Muscle of arm (tissue), 12 donors: ENCODE data around the gene GRAMD2A. TPM values are rescaled to one million over a fixed set of nuclear protein-coding genes. Genes with fewer than 3 reads are reported as not detected.

Source experiments
- DNase-seq: peaks from one replicate; pipeline ENCODE4 v3.0.0-alpha.2; 2013
- polyA plus RNA-seq, 12 donors: library from polyadenylated mRNA; unstranded; fragments of 120-200 nt; gene quantifications; one replicate each; pipeline ENCODE4 v1.2.1, GENCODE V29; 2013; ENCODE audit not compliant: insufficient read length in 12 of 12

Gene GRAMD2A
- polyA plus RNA-seq, 12 donors = 0.83 to 3.6 (median 2.0) TPM; not detected in 1

DNA sequence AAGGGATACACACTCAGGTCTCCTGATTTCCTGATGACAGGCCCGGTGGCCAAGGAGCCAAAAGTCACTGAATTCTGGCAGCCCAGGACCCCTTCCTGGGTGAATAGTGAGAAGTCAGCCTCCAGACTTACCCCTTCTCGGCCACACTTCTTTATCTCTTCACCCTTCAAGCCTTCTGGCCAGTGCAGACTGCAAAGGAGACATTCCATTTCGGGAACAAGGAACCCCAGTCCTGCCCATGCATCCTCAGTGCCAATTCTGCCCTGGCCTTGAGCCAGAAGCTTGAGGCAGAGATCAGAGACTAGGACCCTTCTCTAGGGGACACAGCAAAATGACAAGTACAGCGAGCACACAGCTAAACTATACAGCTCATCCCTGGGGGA is 28.8 kb downstream of the GRAMD2A start:
- DNase-seq = no peak

DNA sequence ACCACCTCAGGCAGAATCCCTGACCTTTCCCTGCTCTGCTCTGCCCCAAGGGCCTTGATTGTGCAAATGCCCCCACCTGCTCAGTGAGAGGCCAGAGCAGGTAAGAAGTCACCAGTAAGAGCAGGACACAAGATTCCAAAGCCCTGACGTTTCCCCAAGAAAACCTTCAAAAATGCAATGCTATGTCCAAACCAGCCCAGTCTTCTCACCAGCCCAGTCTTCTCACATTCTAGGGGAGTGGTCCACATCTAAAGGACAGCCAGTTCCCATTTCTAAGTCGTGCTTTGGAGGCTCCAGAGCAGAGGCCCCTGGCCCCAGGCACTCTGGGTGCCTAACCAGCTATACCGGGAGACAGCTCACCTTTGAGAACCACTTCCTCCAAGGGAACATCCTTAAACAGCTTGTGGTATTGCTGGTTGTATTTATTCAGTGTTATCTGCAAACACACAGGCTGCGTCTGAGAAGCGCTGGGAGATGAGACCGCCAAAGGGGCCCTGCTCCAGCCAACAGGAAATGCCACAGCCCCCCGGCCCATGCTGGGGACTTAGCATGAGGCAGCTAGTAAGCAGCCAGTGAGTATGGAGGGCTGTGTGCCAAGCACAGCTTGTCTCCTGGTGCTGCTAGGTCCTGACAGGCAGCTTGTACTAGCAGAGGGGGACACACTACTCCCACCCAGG is 29.3 kb downstream of the GRAMD2A start:
- peak; percentile 25 for DNase-seq

DNA sequence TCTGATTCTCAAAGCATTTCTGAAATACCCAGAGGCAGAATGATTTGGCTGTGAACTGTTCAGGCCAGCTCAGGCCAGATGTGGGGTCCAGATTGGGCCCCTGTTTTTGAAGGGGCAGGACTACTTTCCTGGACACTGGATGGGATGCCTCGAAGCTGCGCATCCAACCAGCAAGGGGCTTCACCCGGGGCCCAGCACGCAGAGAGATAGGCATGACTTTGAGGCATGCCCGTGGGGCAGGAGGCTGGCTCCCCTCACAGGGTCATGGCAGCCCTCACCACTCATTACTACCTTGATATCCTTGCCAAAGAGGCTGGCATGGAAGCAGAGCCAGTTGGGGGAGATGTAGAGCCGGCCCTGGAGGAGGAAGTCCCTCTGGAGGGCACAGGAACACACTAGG is 30.1 kb downstream of the GRAMD2A start:
- DNase-seq = no peak

DNA sequence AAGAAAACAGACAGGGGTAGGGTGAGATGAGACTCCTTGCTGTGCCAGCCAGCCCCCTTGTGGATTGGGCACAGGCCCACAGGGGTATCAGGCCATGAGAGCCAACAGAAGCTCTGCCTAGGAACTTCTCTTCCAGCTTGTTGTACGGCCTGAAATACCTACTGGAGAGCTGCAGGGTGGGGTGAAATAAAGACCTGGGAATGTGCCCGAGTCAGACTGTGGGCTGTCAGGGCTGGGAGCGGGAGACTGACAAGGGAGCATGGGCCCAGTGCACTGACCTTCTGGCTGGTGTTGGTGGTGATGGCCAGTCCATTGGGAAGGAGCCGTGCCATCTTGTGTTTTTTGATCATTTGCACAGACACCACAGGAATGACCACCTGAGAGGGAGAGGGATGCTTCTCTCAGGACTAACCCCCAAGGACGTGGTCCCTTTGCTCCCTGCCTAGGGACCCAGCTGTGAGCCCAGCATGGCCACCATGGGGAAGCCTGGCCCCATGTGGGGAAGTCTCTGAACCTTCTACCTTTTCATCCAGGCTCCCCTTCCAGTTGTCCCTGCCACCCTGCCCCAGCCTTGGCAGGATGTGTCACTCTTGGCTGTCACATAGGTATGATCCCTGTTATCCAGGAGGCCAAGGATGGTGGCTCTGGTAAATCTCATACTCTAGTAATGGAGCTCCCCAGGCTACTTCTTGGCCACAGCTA is 30.7 kb downstream of the GRAMD2A start:
- DNase-seq = no peak

DNA sequence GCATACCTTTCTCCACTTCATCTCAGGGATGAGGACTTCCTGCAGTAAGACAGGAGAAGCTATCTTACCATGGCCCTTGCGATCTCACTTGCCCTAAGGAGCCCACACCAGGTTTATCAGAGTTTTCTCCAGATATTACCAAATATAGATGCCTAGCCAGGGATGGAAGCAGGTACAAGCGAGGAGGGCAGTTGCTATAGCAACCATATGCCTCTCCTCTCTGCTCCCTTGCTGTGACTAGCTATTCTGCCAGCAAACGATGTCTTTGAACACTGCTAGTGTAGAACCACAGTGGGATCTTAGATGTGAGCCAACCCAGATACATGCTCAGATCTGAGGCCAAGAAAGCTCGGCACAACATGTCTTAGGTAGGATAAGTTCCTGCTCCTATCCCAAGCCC is 33.9 kb downstream of the GRAMD2A start:
- DNase-seq = no peak

DNA sequence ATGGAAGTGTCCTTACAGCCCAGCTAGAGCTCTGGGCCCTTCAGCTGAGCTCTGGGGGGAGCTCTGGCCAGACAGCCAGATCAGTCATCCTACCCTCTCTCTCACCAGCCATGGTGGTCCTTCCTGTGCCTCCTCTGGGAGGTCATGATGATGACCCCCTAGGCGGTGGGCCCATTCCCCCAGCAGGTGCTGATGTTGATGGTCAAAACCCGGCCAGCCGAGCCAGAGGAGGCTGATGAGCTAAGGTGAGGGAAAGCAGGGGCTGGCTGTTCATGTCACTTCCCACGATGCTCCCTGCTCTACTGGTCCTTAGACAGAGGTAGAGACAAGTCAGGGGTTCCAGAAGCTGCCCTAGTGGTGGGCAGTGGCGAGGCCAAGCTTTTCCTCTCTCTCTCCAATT is 35.0 kb downstream of the GRAMD2A start:
- no peak for DNase-seq

DNA sequence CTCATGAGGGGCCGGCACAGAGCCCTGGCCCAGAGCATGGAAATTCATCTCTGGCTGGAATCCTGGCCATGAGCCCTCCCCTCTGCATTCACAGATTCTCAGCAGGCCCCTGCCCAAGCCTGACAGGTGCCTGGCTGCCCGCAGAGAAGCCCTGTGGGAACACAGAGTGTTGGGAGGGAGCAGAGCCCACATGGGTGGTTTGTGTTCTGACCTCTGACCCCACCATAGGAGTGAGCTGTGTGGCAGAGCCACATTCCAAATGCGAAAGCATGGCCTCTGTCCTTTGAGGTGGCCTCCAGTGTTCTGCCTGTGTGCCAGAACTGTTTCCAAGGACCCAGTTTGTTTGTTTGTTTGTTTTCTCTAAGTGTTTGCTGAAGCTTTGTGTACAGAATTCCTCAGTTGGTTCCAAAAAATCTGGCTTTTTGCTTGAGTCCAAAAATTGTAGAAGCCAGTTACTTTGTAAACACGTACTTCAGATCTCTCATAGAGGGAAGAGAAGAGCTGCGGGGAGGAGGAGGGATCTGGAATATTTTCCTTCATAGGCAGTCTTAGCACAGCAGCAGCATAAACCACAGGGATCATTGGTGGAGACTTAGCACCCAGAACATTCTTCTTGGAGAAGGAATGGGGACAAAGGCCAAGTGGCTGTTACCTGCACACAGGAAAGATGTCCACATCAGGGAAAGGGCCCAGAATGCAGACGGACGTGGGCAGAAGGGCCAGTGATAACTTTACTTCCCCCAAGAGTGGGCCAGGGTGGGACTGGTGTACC is 36.0 kb downstream of the GRAMD2A start:
- DNase-seq = peak; percentile 16

DNA sequence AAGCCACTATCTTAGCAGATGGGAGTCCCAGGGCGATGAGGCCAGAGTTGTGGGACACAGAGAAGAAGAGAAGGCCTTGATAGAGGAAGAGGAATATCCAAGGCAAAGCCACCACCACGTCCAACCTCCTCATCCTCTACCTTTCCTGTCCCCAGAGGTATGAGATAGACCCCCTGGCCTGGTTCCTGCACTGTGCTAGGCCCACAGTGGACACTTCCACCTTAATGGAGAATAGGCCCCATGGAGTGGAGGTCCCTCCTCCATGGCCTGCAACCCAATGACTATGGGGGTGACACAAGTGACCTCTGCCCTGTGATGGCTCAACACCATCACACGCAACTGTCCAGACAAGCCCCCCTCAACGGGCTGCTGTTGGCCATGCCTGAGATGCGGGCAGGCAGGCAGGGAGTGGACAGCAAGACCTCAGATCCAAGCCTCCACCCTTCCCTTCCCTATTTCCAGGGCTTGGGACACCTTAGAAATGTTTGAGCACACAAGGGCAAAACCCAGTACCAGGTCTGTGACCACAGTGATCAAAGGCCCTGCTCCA is 36.8 kb downstream of the GRAMD2A start:
- DNase-seq = no peak

DNA sequence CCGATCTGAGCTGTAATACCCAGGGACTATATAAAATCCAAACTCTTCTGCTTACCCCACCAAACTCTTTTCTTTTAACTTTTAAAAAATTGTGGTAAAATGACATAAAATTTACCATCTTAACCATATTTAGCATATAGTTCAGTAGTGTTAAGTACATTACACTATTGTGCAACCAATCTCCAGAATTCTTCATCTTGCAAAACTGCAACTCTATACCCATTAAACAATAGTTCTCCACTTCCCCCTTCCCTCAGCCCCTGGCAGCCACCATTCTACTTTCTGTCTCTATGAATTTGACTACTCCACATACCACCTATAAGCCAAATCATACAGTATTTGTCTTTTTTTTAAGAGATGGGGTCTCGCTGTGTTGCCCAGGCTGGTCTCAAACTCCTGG is 40.7 kb downstream of the GRAMD2A start:
- DNase-seq = no peak

DNA sequence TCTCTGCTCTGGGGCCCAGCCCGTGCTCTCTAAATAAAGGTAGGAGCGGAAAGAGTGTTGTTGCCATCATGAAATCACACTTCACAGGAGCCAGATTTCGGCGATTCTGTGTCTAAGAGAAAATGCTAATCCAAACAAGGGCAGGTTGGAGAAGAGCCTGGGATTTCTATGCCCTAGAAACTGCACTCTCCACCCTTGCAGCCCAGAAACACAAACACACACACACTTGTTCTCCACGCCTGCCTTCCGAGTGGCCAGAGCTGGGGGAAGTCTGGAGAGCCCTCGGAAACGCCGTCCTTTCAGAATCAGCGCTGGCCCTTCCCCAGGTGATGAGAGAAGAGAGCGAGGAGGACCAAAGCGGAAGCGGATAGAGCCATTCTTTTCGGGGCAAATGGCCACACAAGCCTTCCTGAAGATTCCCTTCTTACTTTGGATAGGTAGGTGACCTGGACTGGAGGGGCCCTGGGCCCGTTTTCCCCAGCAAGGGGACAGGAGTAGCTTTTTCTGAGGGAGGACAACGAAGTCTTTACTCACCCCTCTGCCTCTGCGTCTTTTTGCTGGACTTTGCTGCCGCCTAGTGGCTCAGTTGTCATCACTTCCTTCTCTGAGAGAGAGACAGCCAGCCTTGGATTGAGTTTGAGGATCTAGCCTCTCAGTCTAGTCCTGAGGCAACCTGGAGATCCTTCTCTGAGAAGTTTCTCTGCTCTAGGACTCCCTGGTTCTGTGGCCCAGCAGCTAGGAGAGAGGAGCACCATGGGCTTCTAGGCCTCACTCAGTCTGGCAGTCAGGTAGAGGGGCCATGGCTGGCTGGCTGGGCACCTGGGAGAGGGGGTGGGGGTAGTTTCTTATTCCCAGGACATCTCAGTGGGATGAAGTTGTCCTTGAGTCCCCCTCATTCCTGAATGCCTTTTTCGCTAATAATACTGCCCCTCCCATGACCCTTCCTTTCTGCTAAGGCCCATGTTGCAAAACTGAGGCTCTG is 41.7 kb downstream of the GRAMD2A start:
- peak; percentile 92 for DNase-seq

DNA sequence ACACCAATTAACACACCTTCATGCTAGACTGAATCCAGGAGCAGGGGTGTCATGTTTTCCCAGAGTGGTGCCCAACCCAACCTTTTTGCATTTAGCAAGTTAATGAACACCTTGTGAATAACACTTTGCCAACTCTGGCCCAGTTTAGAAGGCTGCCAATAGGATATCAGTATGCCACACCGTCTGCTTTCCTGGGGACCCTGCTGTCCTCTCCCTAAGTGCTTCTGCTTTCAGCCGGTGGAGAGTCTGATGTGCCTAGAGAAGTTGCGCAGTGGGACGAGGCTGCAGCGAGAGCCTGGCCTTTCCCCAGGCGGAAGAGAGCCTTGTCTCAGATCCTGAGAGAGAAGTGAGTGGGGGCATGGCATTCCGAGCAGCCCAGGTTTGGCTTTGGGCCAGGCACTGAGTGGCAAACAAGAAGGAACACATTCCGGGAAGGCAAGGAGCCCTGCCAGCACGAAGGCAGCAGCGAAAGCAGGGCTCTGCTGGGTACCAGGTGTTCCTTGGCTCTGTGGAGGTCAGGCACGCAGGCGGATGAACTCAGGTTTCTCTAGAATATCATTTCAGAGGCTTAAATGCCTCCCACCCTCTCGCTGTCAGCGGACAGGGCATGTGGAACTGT is 42.5 kb downstream of the GRAMD2A start:
- peak; percentile 40 for DNase-seq

DNA sequence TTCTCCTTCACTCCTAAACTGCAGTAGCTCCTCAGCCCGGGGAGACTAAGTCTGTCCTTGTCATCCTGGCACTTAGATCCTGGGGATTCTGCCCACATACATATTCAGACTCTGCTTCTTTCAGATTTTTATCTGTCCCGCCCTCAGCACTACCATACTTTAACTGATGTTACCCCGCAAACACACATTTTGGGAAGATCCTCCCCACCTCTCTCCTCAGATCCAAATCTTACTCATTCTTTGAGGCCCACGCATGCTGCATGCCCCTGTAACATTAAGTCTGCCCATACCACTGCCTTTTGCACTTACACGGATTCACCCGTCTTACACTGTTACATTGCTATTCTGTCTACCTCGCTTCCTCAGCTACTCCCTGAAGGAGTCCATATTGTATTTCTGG is 43.3 kb downstream of the GRAMD2A start:
- no peak for DNase-seq

DNA sequence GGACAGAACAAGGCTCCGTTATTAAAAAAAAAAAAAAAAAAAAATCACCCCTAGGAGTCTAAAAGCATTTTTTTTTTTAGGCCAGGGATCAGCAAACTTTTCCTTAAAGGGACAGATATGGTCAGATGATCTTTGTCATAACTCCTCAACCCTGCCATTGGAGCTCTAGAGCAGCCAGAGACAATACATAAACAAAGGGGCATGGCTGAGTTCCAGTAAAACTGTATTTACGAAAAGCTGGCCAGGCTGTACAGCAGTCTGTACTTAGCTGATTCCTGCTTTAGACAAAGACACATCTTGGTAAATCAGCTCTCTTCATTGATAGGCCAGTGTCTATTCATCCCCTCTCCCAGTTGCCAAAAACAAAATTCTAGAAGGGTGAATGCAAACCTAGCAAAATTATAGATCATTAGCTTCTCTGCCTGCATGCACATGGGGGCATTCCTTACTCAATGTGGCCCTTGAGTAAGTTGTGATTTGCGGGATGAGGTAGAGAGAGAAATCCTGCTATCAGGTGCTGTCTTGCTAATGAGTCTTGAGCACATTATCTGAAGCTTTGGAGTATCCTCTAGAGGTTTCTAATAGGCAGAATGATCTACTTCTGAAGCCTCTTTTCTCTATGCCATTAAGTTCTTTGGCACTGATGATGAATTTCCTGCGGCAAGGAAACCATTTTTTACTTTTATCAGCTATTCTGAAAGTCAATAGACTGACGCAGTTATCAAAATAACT is 44.2 kb downstream of the GRAMD2A start:
- DNase-seq = no peak

DNA sequence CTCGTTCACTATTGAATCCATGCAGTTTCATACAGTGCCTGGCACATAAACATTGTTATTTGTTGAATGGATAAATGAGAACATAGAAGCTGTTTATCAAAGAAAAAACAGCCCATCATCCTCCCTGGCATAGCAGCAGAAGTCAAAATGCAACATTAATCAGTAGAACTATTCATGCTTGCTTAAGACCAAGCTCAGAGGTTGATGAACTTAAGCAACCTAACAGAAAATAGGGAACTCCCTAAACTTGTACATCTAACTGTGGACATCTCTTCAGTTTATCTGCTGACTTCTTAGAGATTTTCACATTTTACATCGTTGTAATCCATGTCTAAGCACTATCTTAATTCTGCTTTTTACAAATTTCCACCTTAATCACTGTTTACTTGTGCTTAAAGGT is 50.2 kb downstream of the GRAMD2A start:
- DNase-seq = no peak

DNA sequence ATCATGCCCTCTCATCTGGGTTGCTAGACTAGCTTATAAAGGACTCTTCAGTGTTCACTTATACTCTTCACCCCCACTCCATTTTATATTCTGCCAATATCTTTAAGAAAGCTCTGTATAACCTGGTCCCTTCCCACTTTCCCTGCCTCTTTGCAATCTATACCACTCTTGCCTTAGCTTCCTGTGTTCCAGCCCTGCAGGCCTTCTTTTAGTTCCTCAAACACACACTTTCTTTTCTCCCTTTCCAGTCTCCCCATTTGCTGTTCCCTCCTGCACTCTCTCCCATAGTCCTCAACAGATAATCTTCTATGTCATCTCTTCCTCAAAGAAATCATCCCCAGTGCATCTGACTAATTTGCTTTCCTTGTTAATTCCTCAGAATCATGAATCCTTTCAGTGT is 50.7 kb downstream of the GRAMD2A start:
- DNase-seq = no peak

DNA sequence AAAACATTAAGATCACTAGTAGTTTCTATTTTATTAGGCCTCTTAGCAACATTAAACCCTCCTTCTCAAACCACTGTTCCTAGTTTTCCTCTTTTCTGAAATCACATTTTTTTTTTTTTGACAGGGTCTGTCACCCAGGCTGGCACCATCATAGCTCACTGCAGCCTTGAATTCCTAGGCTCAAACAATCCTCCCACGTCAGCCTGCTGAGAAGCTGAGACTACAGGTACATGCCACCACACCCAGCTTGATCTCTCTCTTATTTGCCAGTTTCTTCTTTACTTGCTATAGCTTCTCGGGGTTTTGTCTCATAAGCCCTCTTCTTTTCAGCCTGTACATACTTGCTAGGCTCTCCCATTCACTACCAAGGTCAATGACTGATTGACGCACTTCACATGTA is 51.4 kb downstream of the GRAMD2A start:
- DNase-seq = no peak

DNA sequence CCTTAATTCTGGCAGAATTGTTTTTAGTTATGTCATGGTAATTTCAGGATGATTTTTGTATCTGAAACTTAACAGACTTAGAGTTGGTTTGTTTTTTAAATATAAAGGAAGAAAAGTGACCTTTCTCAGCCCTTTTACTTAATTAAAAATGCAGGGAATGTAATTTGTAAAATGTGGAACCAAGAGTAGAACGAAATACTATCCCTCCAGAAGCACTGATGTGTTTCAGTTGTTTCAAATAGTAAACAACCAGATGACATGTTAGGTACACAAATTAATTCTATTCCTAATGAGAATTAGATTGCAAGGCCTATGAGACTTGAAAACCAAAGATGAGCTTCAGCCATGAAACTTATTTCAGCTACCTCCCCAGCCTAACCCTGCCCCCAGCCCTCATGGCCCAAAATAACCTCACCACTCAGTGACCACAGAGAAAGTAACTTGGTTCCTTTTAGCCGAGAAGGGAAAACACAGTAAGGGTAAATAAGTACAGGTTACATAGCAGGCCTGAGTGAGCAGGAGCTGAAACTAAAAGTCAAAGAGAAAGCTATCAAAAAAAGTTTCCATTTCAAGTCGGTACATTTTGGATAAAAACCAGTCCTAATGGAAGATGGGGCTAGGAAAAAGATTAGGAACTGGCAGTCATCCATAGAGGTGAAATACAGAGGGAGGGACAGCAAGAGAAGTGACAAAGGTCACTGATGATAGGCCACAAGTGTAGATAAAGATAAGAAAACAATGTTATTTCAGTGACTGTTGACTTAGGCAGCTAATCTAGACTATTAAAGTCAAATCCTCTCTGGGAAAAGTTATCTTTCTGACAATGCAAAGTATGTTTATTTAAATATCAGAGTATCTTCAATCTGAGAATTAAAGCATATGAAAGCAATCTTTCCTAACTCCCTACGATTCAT is 56.2 kb downstream of the GRAMD2A start:
- no peak for DNase-seq

DNA sequence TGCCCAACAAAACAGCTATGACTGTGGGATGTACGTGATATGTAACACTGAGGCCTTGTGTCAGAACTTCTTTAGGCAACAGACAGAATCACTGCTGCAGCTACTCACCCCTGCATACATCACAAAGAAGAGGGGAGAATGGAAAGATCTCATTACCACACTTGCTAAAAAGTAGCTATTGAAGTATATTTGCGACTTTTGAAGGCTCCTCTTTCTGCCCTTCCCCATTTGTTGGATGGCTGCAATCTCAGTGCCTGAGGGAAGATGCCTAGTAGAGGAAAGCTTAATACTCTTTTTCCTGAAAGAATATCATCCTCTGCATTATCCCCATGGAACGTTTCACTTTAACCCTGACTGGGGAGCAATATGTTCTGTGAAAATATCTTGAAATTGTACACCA is 57.5 kb downstream of the GRAMD2A start:
- DNase-seq = no peak

DNA sequence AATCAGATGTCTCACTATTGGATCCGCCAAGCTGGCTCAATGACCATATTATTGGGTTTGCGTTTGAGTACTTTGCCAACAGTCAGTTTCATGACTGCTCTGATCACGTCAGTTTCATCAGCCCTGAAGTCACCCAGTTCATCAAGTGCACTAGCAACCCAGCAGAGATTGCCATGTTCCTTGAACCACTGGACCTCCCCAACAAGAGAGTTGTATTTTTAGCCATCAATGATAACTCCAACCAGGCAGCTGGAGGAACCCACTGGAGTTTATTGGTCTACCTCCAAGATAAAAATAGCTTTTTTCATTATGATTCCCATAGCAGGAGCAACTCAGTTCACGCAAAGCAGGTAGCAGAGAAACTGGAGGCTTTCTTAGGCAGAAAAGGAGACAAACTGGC is 57.9 kb downstream of the GRAMD2A start:
- DNase-seq = no peak
